Neural cell (in vitro differentiated cells): ENCODE measurements around the gene MTTP. TPM values are rescaled to one million over a fixed set of nuclear protein-coding genes. Genes with fewer than 3 reads are reported as not detected.

Experiments used
- H2AFZ ChIP-seq: fragments of 200-600, 300-800 bp; sonication (generic), shearing (Covaris generic); 2 replicates; pipeline ENCODE4 v1.6.0; 2014; ENCODE audit warnings: low read depth, mild to moderate bottlenecking, antibody characterized with exemption, low read length, moderate library complexity
- H3F3A ChIP-seq: fragments of 200-600 bp; shearing (Covaris generic); 2 replicates; pipeline ENCODE4 v1.6.1; 2016; ENCODE audit warnings: mild to moderate bottlenecking, moderate library complexity, mixed read lengths, antibody characterized with exemption, low read length; ENCODE audit not compliant: insufficient read depth, poor library complexity, severe bottlenecking
- H3K27ac ChIP-seq: fragments of 200-600, 300-800 bp; sonication (generic), shearing (Covaris generic); 2 replicates; pipeline ENCODE4 v1.5.1; 2014; ENCODE audit warnings: mild to moderate bottlenecking, low read length, moderate library complexity
- H3K27me3 ChIP-seq: fragments of 300-800, 200-600 bp; sonication (generic), shearing (Covaris generic); 2 replicates; pipeline ENCODE4 v1.6.0; 2014; ENCODE audit warnings: mild to moderate bottlenecking, low read depth, low read length, moderate library complexity; ENCODE audit not compliant: insufficient read depth
- H3K36me3 ChIP-seq: fragments of 300-800, 200-600 bp; sonication (generic), shearing (Covaris generic); 2 replicates; pipeline ENCODE4 v1.5.1; 2014; ENCODE audit warnings: mild to moderate bottlenecking, antibody characterized with exemption, low read length, moderate library complexity; ENCODE audit not compliant: insufficient read depth
- H3K4me2 ChIP-seq: fragments of 300-800, 200-600 bp; sonication (generic), shearing (Covaris generic); 2 replicates; pipeline ENCODE4 v1.6.0; 2014; ENCODE audit warnings: mild to moderate bottlenecking, low read length
- H3K4me3 ChIP-seq: fragments of 300-800, 200-600 bp; sonication (generic), shearing (Covaris generic); 2 replicates; pipeline ENCODE4 v1.5.1; 2014; ENCODE audit warnings: mild to moderate bottlenecking, low read length, moderate library complexity
- H3K79me2 ChIP-seq: fragments of 200-600 bp; shearing (Covaris generic); replicated peaks from 2 replicates; pipeline ENCODE4 v1.6.0; 2014; ENCODE audit warnings: mild to moderate bottlenecking, low read length, moderate library complexity; ENCODE audit not compliant: insufficient read depth
- H3K9ac ChIP-seq: fragments of 300-800, 200-600 bp; sonication (generic), shearing (Covaris generic); 2 replicates; pipeline ENCODE4 v1.6.1; 2016; ENCODE audit warnings: mild to moderate bottlenecking, low read length, mixed read lengths
- H3K9me2 ChIP-seq: fragments of 200-600 bp; shearing (Covaris generic); 2 replicates; pipeline ENCODE4 v1.6.1; 2016; ENCODE audit warnings: mild to moderate bottlenecking, low read length, mixed read lengths; ENCODE audit not compliant: insufficient read depth
- H3K9me3 ChIP-seq: fragments of 200-600, 300-800 bp; sonication (generic), shearing (Covaris generic); 2 replicates; pipeline ENCODE4 v1.6.1; 2016; ENCODE audit warnings: mild to moderate bottlenecking, mixed run types, low read length, moderate library complexity, mixed read lengths
- H4K20me1 ChIP-seq: fragments of 200-600 bp; shearing (Covaris generic); 2 replicates; pipeline ENCODE4 v1.6.1; 2016; ENCODE audit warnings: mild to moderate bottlenecking, mixed run types; ENCODE audit not compliant: insufficient read depth
- EP300 ChIP-seq: fragments of 450-650 bp; conservative IDR thresholded peaks from 2 replicates; pipeline ENCODE4 v1.6.1; 2014; ENCODE audit warnings: antibody characterized with exemption, mild to moderate bottlenecking, moderate library complexity; ENCODE audit not compliant: poor library complexity, severe bottlenecking
- EZH2 ChIP-seq: fragments of 200-600, 300-800 bp; shearing (Covaris generic), sonication (generic); IDR thresholded peaks from 2 replicates; pipeline ENCODE4 v1.6.1; 2014; ENCODE audit warnings: antibody characterized with exemption, low read length, borderline replicate concordance, mild to moderate bottlenecking; ENCODE audit not compliant: insufficient read depth, poor library complexity, severe bottlenecking
- MXI1 ChIP-seq: fragments of 450-650 bp; conservative IDR thresholded peaks from 2 replicates; pipeline ENCODE4 v1.6.1; 2014; ENCODE audit warnings: antibody characterized with exemption, mild to moderate bottlenecking; ENCODE audit not compliant: poor library complexity, severe bottlenecking
- POLR2AphosphoS5 ChIP-seq: IDR thresholded peaks from 2 replicates; pipeline ENCODE4 v1.6.1; 2012
- RAD21 ChIP-seq: fragments of 450-650 bp; conservative IDR thresholded peaks from 2 replicates; pipeline ENCODE4 v1.6.1; 2014; ENCODE audit warnings: antibody characterized with exemption, mild to moderate bottlenecking, moderate library complexity
- SMC3 ChIP-seq: fragments of 450-650 bp; conservative IDR thresholded peaks from 2 replicates; pipeline ENCODE4 v1.6.1; 2014; ENCODE audit warnings: antibody characterized with exemption, mild to moderate bottlenecking, moderate library complexity; ENCODE audit not compliant: poor library complexity
- TAF1 ChIP-seq: IDR thresholded peaks from 2 replicates; pipeline ENCODE4 v1.6.1; 2012; ENCODE audit warnings: low read depth
- polyA plus RNA-seq: library from polyadenylated mRNA; depleted of rRNA; stranded (reverse); fragments of >200 nt; gene quantifications from 2 replicates; pipeline ENCODE4 v1.2.3, GENCODE V29; 2014
- TF ChIP-seq, protein P1 (sequence below): fragments of 450-650 bp; IDR thresholded peaks from 2 replicates; pipeline ENCODE4 v1.5.1; 2014; ENCODE audit warnings: antibody characterized with exemption, mild to moderate bottlenecking, moderate library complexity; ENCODE audit not compliant: poor library complexity, severe bottlenecking
- TF ChIP-seq, protein P2 (sequence below): IDR thresholded peaks from 2 replicates; pipeline ENCODE4 v1.6.1; 2012; ENCODE audit warnings: borderline replicate concordance

MTTP gene
- polyA plus RNA-seq, 1 donor from 2014 or later: 1.2 TPM

DNA sequence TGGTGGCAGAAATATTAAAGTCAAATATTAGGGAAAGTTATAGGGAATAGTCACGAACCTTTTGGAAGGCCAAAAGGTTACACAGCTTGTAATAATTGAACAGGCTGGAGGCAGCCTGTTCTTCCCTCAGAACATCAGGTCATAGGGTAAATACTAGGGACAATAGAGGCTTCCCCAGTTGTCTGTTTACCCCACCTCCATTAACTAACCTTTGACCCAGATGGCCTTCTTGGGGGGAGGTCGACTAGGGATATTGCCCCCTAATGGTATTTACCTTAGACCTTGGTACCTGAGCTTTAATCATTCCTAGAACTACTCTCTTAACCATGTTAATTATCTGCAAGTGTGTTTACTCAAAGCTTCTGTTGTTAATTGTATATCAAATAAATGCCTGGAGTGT is 37.8 kb upstream of the MTTP start:
- Histone ChIP-seq H3K36me3 (no peaks in the 10 kb centered on the region), H3K27me3 (no peaks in the 10 kb centered on the region), H4K20me1 (no peaks in the 10 kb centered on the region), H3K79me2 (no peaks in the 10 kb centered on the region), H2AFZ (no peak overlapping the region), H3K4me2 (no peak overlapping the region), H3K9ac (no peak overlapping the region), H3K9me2 (no peaks in the 10 kb centered on the region), H3K9me3 (no peaks in the 10 kb centered on the region), H3F3A (no peaks in the 10 kb centered on the region), H3K4me3 (no peak overlapping the region), H3K27ac (no peak overlapping the region)
- TF ChIP-seq SMC3: no peak
- no peak for TF ChIP-seq TAF1
- no peak for TF ChIP-seq POLR2AphosphoS5
- no peak for TF ChIP-seq EZH2

- Histone ChIP-seq H4K20me1 (no peaks in the 10 kb centered on the region), H2AFZ (no peak overlapping the region), H3K4me2 (no peak overlapping the region), H3F3A (no peaks in the 10 kb centered on the region), H3K9ac (no peak overlapping the region), H3K36me3 (no peaks in the 10 kb centered on the region), H3K9me2 (no peaks in the 10 kb centered on the region), H3K4me3 (no peak overlapping the region), H3K79me2 (no peaks in the 10 kb centered on the region), H3K27me3 (no peaks in the 10 kb centered on the region), H3K27ac (no peak overlapping the region), H3K9me3 (no peaks in the 10 kb centered on the region)
- TF ChIP-seq MXI1: no peak
- no peak for TF ChIP-seq EP300
- TF ChIP-seq, protein P1, sequence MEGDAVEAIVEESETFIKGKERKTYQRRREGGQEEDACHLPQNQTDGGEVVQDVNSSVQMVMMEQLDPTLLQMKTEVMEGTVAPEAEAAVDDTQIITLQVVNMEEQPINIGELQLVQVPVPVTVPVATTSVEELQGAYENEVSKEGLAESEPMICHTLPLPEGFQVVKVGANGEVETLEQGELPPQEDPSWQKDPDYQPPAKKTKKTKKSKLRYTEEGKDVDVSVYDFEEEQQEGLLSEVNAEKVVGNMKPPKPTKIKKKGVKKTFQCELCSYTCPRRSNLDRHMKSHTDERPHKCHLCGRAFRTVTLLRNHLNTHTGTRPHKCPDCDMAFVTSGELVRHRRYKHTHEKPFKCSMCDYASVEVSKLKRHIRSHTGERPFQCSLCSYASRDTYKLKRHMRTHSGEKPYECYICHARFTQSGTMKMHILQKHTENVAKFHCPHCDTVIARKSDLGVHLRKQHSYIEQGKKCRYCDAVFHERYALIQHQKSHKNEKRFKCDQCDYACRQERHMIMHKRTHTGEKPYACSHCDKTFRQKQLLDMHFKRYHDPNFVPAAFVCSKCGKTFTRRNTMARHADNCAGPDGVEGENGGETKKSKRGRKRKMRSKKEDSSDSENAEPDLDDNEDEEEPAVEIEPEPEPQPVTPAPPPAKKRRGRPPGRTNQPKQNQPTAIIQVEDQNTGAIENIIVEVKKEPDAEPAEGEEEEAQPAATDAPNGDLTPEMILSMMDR: no peak
- TF ChIP-seq, protein P2, sequence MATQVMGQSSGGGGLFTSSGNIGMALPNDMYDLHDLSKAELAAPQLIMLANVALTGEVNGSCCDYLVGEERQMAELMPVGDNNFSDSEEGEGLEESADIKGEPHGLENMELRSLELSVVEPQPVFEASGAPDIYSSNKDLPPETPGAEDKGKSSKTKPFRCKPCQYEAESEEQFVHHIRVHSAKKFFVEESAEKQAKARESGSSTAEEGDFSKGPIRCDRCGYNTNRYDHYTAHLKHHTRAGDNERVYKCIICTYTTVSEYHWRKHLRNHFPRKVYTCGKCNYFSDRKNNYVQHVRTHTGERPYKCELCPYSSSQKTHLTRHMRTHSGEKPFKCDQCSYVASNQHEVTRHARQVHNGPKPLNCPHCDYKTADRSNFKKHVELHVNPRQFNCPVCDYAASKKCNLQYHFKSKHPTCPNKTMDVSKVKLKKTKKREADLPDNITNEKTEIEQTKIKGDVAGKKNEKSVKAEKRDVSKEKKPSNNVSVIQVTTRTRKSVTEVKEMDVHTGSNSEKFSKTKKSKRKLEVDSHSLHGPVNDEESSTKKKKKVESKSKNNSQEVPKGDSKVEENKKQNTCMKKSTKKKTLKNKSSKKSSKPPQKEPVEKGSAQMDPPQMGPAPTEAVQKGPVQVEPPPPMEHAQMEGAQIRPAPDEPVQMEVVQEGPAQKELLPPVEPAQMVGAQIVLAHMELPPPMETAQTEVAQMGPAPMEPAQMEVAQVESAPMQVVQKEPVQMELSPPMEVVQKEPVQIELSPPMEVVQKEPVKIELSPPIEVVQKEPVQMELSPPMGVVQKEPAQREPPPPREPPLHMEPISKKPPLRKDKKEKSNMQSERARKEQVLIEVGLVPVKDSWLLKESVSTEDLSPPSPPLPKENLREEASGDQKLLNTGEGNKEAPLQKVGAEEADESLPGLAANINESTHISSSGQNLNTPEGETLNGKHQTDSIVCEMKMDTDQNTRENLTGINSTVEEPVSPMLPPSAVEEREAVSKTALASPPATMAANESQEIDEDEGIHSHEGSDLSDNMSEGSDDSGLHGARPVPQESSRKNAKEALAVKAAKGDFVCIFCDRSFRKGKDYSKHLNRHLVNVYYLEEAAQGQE: no peak
- no peak for TF ChIP-seq RAD21
- TF ChIP-seq EZH2: no peak
- no peak for TF ChIP-seq SMC3
- TF ChIP-seq POLR2AphosphoS5: no peak
- no peak for TF ChIP-seq TAF1
Observed at GRCh38 chr4:99537674-99538073, 37.0 kb upstream of the MTTP start.
